Activated CD8-positive, alpha-beta memory T cell treated with anti-CD3 and anti-CD28 coated beads, Interleukin-2, amount 50 U/mL, for 24 hours (primary cell): ENCODE measurements around the gene PTPN18.
"Not testable (repeated sequence)": the region's sequence is repeated elsewhere in the genome, so short reads cannot be mapped to it uniquely, and the experiment has no call there.

Experiments
- DNase-seq: peaks from one replicate; pipeline ENCODE4 v3.0.0-alpha.2; 2020; ENCODE audit errors: extremely low read depth

The PTPN18 gene

GRCh38 chr2:130355578-130356431 is at the start of gene PTPN18:
TSS of gene PTPN18 (plus strand) at chr2:130356056. CDS start at chr2:130356108, 52 bp downstream.
- no peak for DNase-seq

GRCh38 chr2:130307850-130308249 is 48.0 kb upstream of the PTPN18 start:
- no peak for DNase-seq

- DNase-seq = no peak
Observed at GRCh38 chr2:130310881-130311280, 45.0 kb upstream of the PTPN18 start.

GRCh38 chr2:130313812-130314334 is 42.0 kb upstream of the PTPN18 start:
- no peak for DNase-seq

- DNase-seq = no peak
Observed at GRCh38 chr2:130314377-130314776, 41.5 kb upstream of the PTPN18 start.

- DNase-seq = no peak
Observed at GRCh38 chr2:130316596-130316995, 39.3 kb upstream of the PTPN18 start.

- no peak for DNase-seq
Observed at GRCh38 chr2:130318906-130319305, 37.0 kb upstream of the PTPN18 start.

GRCh38 chr2:130319536-130319935 is 36.3 kb upstream of the PTPN18 start:
- DNase-seq = no peak

GRCh38 chr2:130327703-130328527 is 27.9 kb upstream of the PTPN18 start:
- DNase-seq = no peak

GRCh38 chr2:130328710-130329109 is 27.1 kb upstream of the PTPN18 start:
- no peak for DNase-seq

- peak; percentile 28 for DNase-seq
Observed at GRCh38 chr2:130332271-130333073, 23.4 kb upstream of the PTPN18 start.

- not testable (repeated sequence) for DNase-seq
Observed at GRCh38 chr2:130333253-130333652, 22.6 kb upstream of the PTPN18 start.

- DNase-seq = no peak
Observed at GRCh38 chr2:130334026-130334425, 21.8 kb upstream of the PTPN18 start.

- no peak for DNase-seq
Observed at GRCh38 chr2:130335226-130335625, 20.6 kb upstream of the PTPN18 start.

GRCh38 chr2:130336150-130336876 is 19.5 kb upstream of the PTPN18 start:
- no peak for DNase-seq

GRCh38 chr2:130336877-130337734 is 18.8 kb upstream of the PTPN18 start:
- no peak for DNase-seq

- DNase-seq = no peak
Observed at GRCh38 chr2:130337735-130338325, 18.0 kb upstream of the PTPN18 start.

GRCh38 chr2:130338793-130339345 is 17.0 kb upstream of the PTPN18 start:
- DNase-seq = no peak
